HepG2 (cell line): ENCODE data around the gene EBPL.

Source experiments
- STAT6 ChIP-seq: sonication (generic); formaldehyde crosslinking; IDR thresholded peaks from 2 replicates; pipeline ENCODE4 v1.4.0; 2020; ENCODE audit warnings: missing genetic modification reagents, mild to moderate bottlenecking, borderline replicate concordance
- ZNF441 ChIP-seq: sonication (generic); formaldehyde crosslinking; IDR thresholded peaks from 2 replicates; pipeline ENCODE4 v1.7.0; 2021; ENCODE audit warnings: missing genetic modification reagents, borderline replicate concordance

GRCh38 chr13:49615836-49616675 is 75.2 kb downstream of the EBPL start:
- no peak for TF ChIP-seq STAT6 (CRISPR knock-in tag)
- no peak for TF ChIP-seq ZNF441
